ENCODE results near the gene TAS2R50.
"Not testable (repeated sequence)": the region's sequence is repeated elsewhere in the genome, so short reads cannot be mapped to it uniquely, and the experiment has no call there.

Gene TAS2R50, protein sequence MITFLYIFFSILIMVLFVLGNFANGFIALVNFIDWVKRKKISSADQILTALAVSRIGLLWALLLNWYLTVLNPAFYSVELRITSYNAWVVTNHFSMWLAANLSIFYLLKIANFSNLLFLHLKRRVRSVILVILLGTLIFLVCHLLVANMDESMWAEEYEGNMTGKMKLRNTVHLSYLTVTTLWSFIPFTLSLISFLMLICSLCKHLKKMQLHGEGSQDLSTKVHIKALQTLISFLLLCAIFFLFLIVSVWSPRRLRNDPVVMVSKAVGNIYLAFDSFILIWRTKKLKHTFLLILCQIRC

DNA sequence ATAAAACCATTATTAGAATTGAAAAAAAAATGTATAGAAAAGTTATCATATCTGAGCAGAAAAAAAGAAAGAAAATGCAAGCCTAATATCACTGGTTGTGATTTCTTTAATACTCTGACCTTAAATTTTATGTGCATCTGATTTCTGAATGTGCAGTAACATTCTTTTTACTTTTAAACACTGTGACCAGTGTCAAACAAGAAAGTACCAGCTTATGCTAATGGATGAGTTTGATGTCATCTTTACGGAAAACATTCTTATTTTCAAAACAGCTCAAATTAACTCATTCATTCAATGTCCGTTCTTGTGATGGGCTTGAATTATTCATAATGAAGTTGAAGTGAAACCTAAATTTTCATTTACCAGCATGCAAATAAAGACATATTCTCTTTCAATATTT is at the start of gene TAS2R50:
TAS2R50 (minus strand) TSS at position 101 of the 400 bp plus-strand sequence; CDS start at position 49, 52 bp downstream.
- H3K9me3 ChIP-seq (ENCODE audit: control insufficient read depth, insufficient read depth, low read length): no peaks in the 10 kb centered on the region
- H3K36me3 ChIP-seq (ENCODE audit: insufficient read depth, low read length): no peaks in the 10 kb centered on the region
- no peak within 1 kb of the TSS for H3K9ac ChIP-seq (ENCODE audit: low read depth, low read length)
- no peaks in the 10 kb centered on the region for H3K4me1 ChIP-seq (ENCODE audit: insufficient read depth, low read length)

DNA sequence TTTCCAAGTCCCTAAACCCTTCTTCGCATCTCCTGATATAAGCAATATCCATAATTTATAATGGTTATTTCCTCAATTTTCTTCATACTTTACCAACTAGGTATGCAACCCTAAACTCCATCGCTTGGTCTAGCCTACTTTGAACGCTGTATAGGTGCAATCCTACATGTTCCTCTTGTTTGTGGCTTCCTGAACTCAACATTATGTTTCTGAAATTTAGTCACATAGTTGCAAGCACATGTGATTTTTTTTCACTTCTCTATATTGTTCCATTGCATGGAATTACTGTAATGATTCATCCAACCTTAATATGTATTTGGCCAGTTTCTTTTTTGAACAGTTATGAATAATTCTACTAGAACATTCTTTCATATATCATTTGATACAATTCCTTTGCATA is 47.2 kb upstream of the TAS2R50 start:
- not testable (repeated sequence) for H3K36me3 ChIP-seq (ENCODE audit: insufficient read depth, low read length); H3K9me3 ChIP-seq (ENCODE audit: control insufficient read depth, insufficient read depth, low read length); H3K4me1 ChIP-seq (ENCODE audit: insufficient read depth, low read length); H3K9ac ChIP-seq (ENCODE audit: low read depth, low read length)

DNA sequence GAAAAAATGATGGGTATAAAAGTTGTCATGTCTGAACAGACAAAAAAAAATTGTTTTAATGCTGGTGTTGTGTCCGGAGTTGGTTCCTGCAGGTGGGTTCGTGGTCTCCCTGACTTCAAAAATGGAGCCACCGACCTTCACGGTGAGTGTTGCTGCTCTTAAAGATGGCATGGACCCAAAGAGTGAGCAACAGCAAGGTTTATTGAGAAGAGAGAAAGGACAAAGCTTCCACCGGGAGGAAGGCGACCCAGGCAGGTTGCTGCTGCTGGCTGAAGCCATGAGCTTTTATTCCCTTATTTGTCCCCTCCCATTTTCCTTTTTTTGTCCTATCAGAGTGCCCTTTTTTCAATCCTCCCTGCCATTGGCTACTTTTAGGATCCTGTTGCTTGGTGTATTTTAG is 44.6 kb upstream of the TAS2R50 start, which contains the start of gene TAS2R31:
TAS2R31 (minus strand) TSS at position 101 of the 400 bp plus-strand sequence; CDS start at position 29, 72 bp downstream.
- no peaks in the 10 kb centered on the region for H3K9me3 ChIP-seq (ENCODE audit: control insufficient read depth, insufficient read depth, low read length)

GRCh38 chr12:11026118-11026517 is 39.4 kb upstream of the TAS2R50 start:
- Histone ChIP-seq H3K36me3 (ENCODE audit: insufficient read depth, low read length) (no peaks in the 10 kb centered on the region), H3K9ac (ENCODE audit: low read depth, low read length) (no peak overlapping the region), H3K4me1 (ENCODE audit: insufficient read depth, low read length) (no peaks in the 10 kb centered on the region), H3K9me3 (ENCODE audit: control insufficient read depth, insufficient read depth, low read length) (no peaks in the 10 kb centered on the region)

More for the DNA sequence above, 44.6 kb upstream of the TAS2R50 start, which contains the start of gene TAS2R31:
- H3K4me1 ChIP-seq (ENCODE audit: insufficient read depth, low read length): no peaks in the 10 kb centered on the region
- H3K36me3 ChIP-seq (ENCODE audit: insufficient read depth, low read length): no peaks in the 10 kb centered on the region
- H3K9ac ChIP-seq (ENCODE audit: low read depth, low read length): no peak within 1 kb of the TSS

- Histone ChIP-seq H3K9me3 (ENCODE audit: control insufficient read depth, insufficient read depth, low read length) (no peaks in the 10 kb centered on the region), H3K4me1 (ENCODE audit: insufficient read depth, low read length) (no peaks in the 10 kb centered on the region), H3K9ac (ENCODE audit: low read depth, low read length) (no peak overlapping the region), H3K36me3 (ENCODE audit: insufficient read depth, low read length) (no peaks in the 10 kb centered on the region)
Observed at GRCh38 chr12:11023387-11023786, 36.7 kb upstream of the TAS2R50 start.

DNA sequence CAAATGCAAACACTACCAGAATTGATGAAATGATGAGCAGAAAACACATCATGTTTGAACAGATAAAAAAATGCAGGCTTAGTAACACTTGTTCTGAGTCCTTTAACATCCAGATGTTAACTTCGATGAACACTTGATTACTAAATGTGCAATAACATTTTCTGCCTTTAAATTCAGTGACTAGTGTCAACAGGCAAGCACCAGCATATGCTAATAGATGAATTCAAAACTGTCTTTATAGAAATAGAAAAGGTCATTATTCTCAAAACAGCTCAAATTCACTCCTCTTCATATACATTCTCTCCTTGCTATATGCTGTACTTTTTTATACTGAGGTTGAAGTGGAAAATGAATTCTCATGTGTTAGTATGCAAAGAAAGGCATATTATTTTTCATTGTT is 35.8 kb upstream of the TAS2R50 start, which contains the start of gene TAS2R19:
TAS2R19 (minus strand) TSS at position 101 of the 400 bp plus-strand sequence; CDS start at position 52, 49 bp downstream.
- no peaks in the 10 kb centered on the region for H3K4me1 ChIP-seq (ENCODE audit: insufficient read depth, low read length)
- H3K9me3 ChIP-seq (ENCODE audit: control insufficient read depth, insufficient read depth, low read length): no peaks in the 10 kb centered on the region
- H3K36me3 ChIP-seq (ENCODE audit: insufficient read depth, low read length): no peaks in the 10 kb centered on the region
- no peak within 1 kb of the TSS for H3K9ac ChIP-seq (ENCODE audit: low read depth, low read length)

DNA sequence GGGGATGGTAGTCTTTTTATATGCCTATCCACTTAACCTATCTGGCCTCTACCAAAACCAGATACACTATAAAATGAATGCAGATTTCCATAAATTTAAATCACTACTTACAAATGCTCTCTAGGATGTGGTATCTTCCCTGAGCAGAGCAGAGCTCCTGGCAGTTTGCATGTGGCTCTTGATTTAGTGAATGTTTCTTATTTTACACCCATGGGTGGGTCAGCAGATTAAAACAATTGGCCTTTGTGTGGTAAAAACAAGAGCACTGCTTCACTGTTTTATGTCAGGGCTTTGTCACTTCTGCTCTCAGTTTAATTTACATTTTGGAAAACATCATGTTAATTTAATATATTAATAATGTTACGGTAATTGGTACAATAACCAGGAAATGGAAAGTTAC is 30.2 kb upstream of the TAS2R50 start:
- Histone ChIP-seq H3K4me1 (ENCODE audit: insufficient read depth, low read length) (no peaks in the 10 kb centered on the region), H3K36me3 (ENCODE audit: insufficient read depth, low read length) (no peaks in the 10 kb centered on the region), H3K9ac (ENCODE audit: low read depth, low read length) (no peak overlapping the region), H3K9me3 (ENCODE audit: control insufficient read depth, insufficient read depth, low read length) (no peaks in the 10 kb centered on the region)

- Histone ChIP-seq H3K36me3 (ENCODE audit: insufficient read depth, low read length) (no peaks in the 10 kb centered on the region), H3K9me3 (ENCODE audit: control insufficient read depth, insufficient read depth, low read length) (no peaks in the 10 kb centered on the region), H3K4me1 (ENCODE audit: insufficient read depth, low read length) (no peaks in the 10 kb centered on the region), H3K9ac (ENCODE audit: low read depth, low read length) (no peak overlapping the region)
Observed at GRCh38 chr12:11015775-11016430, 29.2 kb upstream of the TAS2R50 start.

DNA sequence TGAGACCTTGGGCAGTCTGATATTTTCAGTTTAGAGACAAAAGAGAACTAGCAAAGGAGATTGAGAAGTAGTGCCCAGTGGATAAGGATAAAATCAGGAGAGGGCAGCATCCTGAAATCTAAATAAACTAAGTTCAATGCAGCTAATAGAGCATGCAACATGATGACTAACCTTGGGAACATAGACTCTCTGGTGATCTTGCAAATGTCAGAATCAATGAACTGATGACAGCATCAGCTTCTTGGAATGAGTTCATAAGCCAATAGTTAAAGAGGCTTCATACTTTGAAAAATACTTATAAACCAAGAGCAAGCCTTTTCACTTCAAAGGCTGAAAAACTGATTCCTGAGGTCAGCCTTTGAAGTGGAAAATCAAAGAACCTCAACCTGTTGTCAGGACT is 27.5 kb upstream of the TAS2R50 start:
- no peaks in the 10 kb centered on the region for H3K4me1 ChIP-seq (ENCODE audit: insufficient read depth, low read length)
- no peaks in the 10 kb centered on the region for H3K36me3 ChIP-seq (ENCODE audit: insufficient read depth, low read length)
- no peak overlapping the region for H3K9ac ChIP-seq (ENCODE audit: low read depth, low read length)
- no peaks in the 10 kb centered on the region for H3K9me3 ChIP-seq (ENCODE audit: control insufficient read depth, insufficient read depth, low read length)

GRCh38 chr12:11007608-11008007 is 20.9 kb upstream of the TAS2R50 start:
- Histone ChIP-seq H3K4me1 (ENCODE audit: insufficient read depth, low read length) (no peaks in the 10 kb centered on the region), H3K9ac (ENCODE audit: low read depth, low read length) (no peak overlapping the region), H3K9me3 (ENCODE audit: control insufficient read depth, insufficient read depth, low read length) (no peaks in the 10 kb centered on the region), H3K36me3 (ENCODE audit: insufficient read depth, low read length) (no peaks in the 10 kb centered on the region)

DNA sequence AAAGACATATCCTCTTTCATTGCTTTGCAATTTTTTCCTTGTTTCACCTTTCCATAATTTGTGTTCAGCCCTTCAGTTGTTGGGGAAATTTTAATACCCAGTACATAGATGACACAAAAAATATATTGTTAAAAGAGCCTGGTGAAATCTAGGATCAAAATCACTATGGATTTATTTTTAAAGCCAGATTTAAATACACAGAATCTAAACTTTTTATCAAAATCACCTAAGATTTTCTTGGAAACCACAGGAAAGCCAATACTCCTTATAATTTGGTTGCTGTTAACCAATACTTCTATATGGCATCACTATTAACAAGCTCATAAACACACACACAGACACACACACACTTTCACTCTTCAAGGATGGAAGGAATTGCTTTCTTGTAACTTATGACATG is 11.5 kb upstream of the TAS2R50 start, which contains the start of gene TAS2R20:
TAS2R20 (minus strand) TSS at position 101 of the 400 bp plus-strand sequence. CDS start 429 bp downstream, outside the sequence.
- H3K4me1 ChIP-seq (ENCODE audit: insufficient read depth, low read length): no peaks in the 10 kb centered on the region
- no peak within 1 kb of the TSS for H3K9ac ChIP-seq (ENCODE audit: low read depth, low read length)
- H3K9me3 ChIP-seq (ENCODE audit: control insufficient read depth, insufficient read depth, low read length): no peaks in the 10 kb centered on the region
- no peaks in the 10 kb centered on the region for H3K36me3 ChIP-seq (ENCODE audit: insufficient read depth, low read length)

DNA sequence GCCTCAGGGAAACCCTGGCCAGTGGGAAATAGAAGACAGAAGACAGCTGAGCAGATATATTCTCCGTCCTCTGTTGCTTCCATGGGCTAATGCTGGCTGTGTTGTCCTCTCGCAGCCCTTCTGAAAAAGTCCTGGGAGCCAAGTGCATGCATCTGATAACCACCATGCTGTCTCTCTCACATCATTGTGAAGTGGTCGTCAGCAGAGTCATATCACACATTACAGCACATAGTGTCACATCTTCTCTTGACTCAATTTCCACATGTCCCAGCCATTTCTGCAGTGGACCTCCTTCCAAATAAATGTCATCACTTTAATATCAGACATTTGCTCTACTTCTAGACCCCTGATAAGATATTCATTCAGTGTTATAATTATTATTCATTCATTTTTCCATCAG is 7.6 kb upstream of the TAS2R50 start:
- Histone ChIP-seq H3K4me1 (ENCODE audit: insufficient read depth, low read length) (no peaks in the 10 kb centered on the region), H3K9ac (ENCODE audit: low read depth, low read length) (no peak overlapping the region), H3K36me3 (ENCODE audit: insufficient read depth, low read length) (no peaks in the 10 kb centered on the region), H3K9me3 (ENCODE audit: control insufficient read depth, insufficient read depth, low read length) (no peaks in the 10 kb centered on the region)

- Histone ChIP-seq H3K4me1 (ENCODE audit: insufficient read depth, low read length) (no peaks in the 10 kb centered on the region), H3K9ac (ENCODE audit: low read depth, low read length) (no peak overlapping the region), H3K9me3 (ENCODE audit: control insufficient read depth, insufficient read depth, low read length) (no peaks in the 10 kb centered on the region), H3K36me3 (ENCODE audit: insufficient read depth, low read length) (no peaks in the 10 kb centered on the region)
Observed at GRCh38 chr12:10989107-10989506, 2.4 kb upstream of the TAS2R50 start.

GRCh38 chr12:10982244-10982643 is 4.5 kb downstream of the TAS2R50 start:
- H3K9ac ChIP-seq (ENCODE audit: low read depth, low read length): no peak overlapping the region
- H3K36me3 ChIP-seq (ENCODE audit: insufficient read depth, low read length): no peaks in the 10 kb centered on the region
- no peaks in the 10 kb centered on the region for H3K4me1 ChIP-seq (ENCODE audit: insufficient read depth, low read length)
- no peaks in the 10 kb centered on the region for H3K9me3 ChIP-seq (ENCODE audit: control insufficient read depth, insufficient read depth, low read length)

GRCh38 chr12:10974965-10975364 is 11.7 kb downstream of the TAS2R50 start:
- H3K4me1 ChIP-seq (ENCODE audit: insufficient read depth, low read length): peaks cover 6% of the 10 kb centered on the region; the same call in 1 of the 2 replicates

More at GRCh38 chr12:10974965-10975364, 11.7 kb downstream of the TAS2R50 start:
- Histone ChIP-seq H3K36me3 (ENCODE audit: insufficient read depth, low read length) (no peaks in the 10 kb centered on the region; the same call in 1 of the 2 replicates), H3K9me3 (ENCODE audit: control insufficient read depth, insufficient read depth, low read length) (no peaks in the 10 kb centered on the region), H3K9ac (ENCODE audit: low read depth, low read length) (no peak overlapping the region)

Measured in ES-I3 (cell line).